Measurements from ENCODE around the gene PLEKHA1.

PLEKHA1 gene

GRCh38 chr10:122375679-122376160 lies 1.2 kb downstream of the PLEKHA1 start:
- Mint-ChIP-seq H3K27ac (no peak overlapping the region), H3K4me3 (peak overlapping the region; percentile 91), H3K36me3 (ENCODE audit: low read depth) (peaks cover 20% of the 10 kb centered on the region), H3K4me1 (peaks cover 31% of the 10 kb centered on the region), H3K9me3 (peaks cover 10% of the 10 kb centered on the region), H3K27me3 (ENCODE audit: low read depth, poor library complexity) (peaks cover 35% of the 10 kb centered on the region)
- DNase-seq, result no peak
- TF ChIP-seq CTCF (IDR thresholded peaks at IDR 0.05), result no peak

- Mint-ChIP-seq H3K9me3 (peaks cover 14% of the 10 kb centered on the region), H3K4me3 (peak overlapping the region; percentile 53), H3K27ac (no peak overlapping the region), H3K36me3 (ENCODE audit: low read depth) (peaks cover 27% of the 10 kb centered on the region), H3K4me1 (peaks cover 31% of the 10 kb centered on the region), H3K27me3 (ENCODE audit: low read depth, poor library complexity) (peaks cover 28% of the 10 kb centered on the region)
- no peak for TF ChIP-seq CTCF (IDR thresholded peaks at IDR 0.05)
- DNase-seq, result no peak
Observed at GRCh38 chr10:122376364-122376961, 2.0 kb downstream of the PLEKHA1 start.

GRCh38 chr10:122379041-122379440 lies 4.5 kb downstream of the PLEKHA1 start:
- Mint-ChIP-seq H3K4me1 (peaks cover 17% of the 10 kb centered on the region), H3K9me3 (peaks cover 14% of the 10 kb centered on the region), H3K27me3 (ENCODE audit: low read depth, poor library complexity) (peaks cover 11% of the 10 kb centered on the region), H3K27ac (no peak overlapping the region), H3K4me3 (no peak overlapping the region), H3K36me3 (ENCODE audit: low read depth) (peaks cover 36% of the 10 kb centered on the region)
- TF ChIP-seq CTCF (IDR thresholded peaks at IDR 0.05), result no peak
- no peak for DNase-seq

- H3K9me3 Mint-ChIP-seq, result peaks cover 14% of the 10 kb centered on the region
- H3K4me3 Mint-ChIP-seq, result no peak overlapping the region
Observed at GRCh38 chr10:122379537-122379936, 5.0 kb downstream of the PLEKHA1 start.

GRCh38 chr10:122380703-122381102 lies 6.2 kb downstream of the PLEKHA1 start:
- peaks cover 10% of the 10 kb centered on the region for H3K4me1 Mint-ChIP-seq
- H3K27me3 Mint-ChIP-seq (ENCODE audit: low read depth, poor library complexity), result peaks cover 4% of the 10 kb centered on the region
- peaks cover 18% of the 10 kb centered on the region for H3K9me3 Mint-ChIP-seq
- no peak overlapping the region for H3K27ac Mint-ChIP-seq
- no peak for TF ChIP-seq CTCF (IDR thresholded peaks at IDR 0.05)
- no peak overlapping the region for H3K4me3 Mint-ChIP-seq
- H3K36me3 Mint-ChIP-seq (ENCODE audit: low read depth), result peaks cover 36% of the 10 kb centered on the region
- no peak for DNase-seq

More at GRCh38 chr10:122379537-122379936, 5.0 kb downstream of the PLEKHA1 start:
- DNase-seq, result no peak
- TF ChIP-seq CTCF (IDR thresholded peaks at IDR 0.05), result no peak
- H3K27me3 Mint-ChIP-seq (ENCODE audit: low read depth, poor library complexity), result peaks cover 9% of the 10 kb centered on the region
- H3K27ac Mint-ChIP-seq, result no peak overlapping the region
- H3K36me3 Mint-ChIP-seq (ENCODE audit: low read depth), result peaks cover 36% of the 10 kb centered on the region
- H3K4me1 Mint-ChIP-seq, result peaks cover 15% of the 10 kb centered on the region

- peaks cover 23% of the 10 kb centered on the region for H3K9me3 Mint-ChIP-seq
- H3K36me3 Mint-ChIP-seq (ENCODE audit: low read depth), result peaks cover 36% of the 10 kb centered on the region
- TF ChIP-seq CTCF (IDR thresholded peaks at IDR 0.05), result no peak
- H3K4me1 Mint-ChIP-seq, result peaks cover 2% of the 10 kb centered on the region
- no peaks in the 10 kb centered on the region for H3K27me3 Mint-ChIP-seq (ENCODE audit: low read depth, poor library complexity)
- H3K4me3 Mint-ChIP-seq, result no peak overlapping the region
- no peak for DNase-seq
- no peak overlapping the region for H3K27ac Mint-ChIP-seq
Observed at GRCh38 chr10:122381680-122382079, 7.2 kb downstream of the PLEKHA1 start.
